Endothelial cell of umbilical vein (primary cell): ENCODE data around the gene DPEP3. TPM values are rescaled to one million over a fixed set of nuclear protein-coding genes. Genes with fewer than 3 reads are reported as not detected.

ENCODE experiments used
- BruUV-seq: library from RNA; stranded (reverse); fragments of 400-500 nt; replicated peaks from 2 replicates; lab custom pipeline; 2021; lab: Mats Ljungman, UMichigan
- CTCF ChIA-PET: fragments of 300-600, 350-600 bp; sonication (Branson Sonifier 250); formaldehyde crosslinking; loops from one replicate; lab custom pipeline; 2021; ENCODE audit warnings: antibody characterized with exemption, inconsistent platforms; lab: Charles Lee
- POLR2A ChIA-PET: fragments of 300-600, 350-600 bp; sonication (Branson Sonifier 250); formaldehyde crosslinking; loops from one replicate; lab custom pipeline; 2021; ENCODE audit warnings: antibody characterized with exemption, inconsistent platforms; lab: Charles Lee
- DNase-seq: peaks from one replicate; pipeline ENCODE4 v3.0.0-alpha.2; 2011; ENCODE audit warnings: low read depth, low spot score
- FAIRE-seq: peaks from 2 replicates; lab custom pipeline; 2011; peaks lifted over from hg19 to GRCh38; lab: Jason Lieb, UNC
- H2AFZ ChIP-seq: 2 replicates; pipeline ENCODE4 v1.6.0; 2012; ENCODE audit warnings: low read depth, low read length, control low read depth, inconsistent platforms
- H3K27ac ChIP-seq: 2 replicates; pipeline ENCODE4 v1.5.1; 2011; ENCODE audit warnings: low read depth, mild to moderate bottlenecking, control low read depth, low read length, moderate library complexity; ENCODE audit not compliant: insufficient read depth
- H3K27me3 ChIP-seq, 2 experiments: 2 replicates each; pipeline versions ENCODE4 v1.6.0 to v1.6.1; 2011; ENCODE audit warnings: low read length in 2 of 2, mixed read lengths in 1 of 2; ENCODE audit not compliant: control insufficient read depth in 2 of 2, insufficient read depth in 2 of 2
- H3K36me3 ChIP-seq, 2 experiments: 2 replicates in 1 of 2; 3 replicates in 1 of 2; pipeline ENCODE4 v1.5.1; 2011; ENCODE audit warnings: low read length in 2 of 2, mild to moderate bottlenecking in 1 of 2, moderate library complexity in 1 of 2; ENCODE audit not compliant: control insufficient read depth in 2 of 2, insufficient read depth in 2 of 2; ENCODE audit errors: extremely low read depth in 1 of 2
- H3K4me1 ChIP-seq: 3 replicates; pipeline ENCODE4 v1.5.1; 2011; ENCODE audit warnings: mild to moderate bottlenecking, low read length; ENCODE audit not compliant: control insufficient read depth, insufficient read depth; ENCODE audit errors: extremely low read depth
- H3K4me2 ChIP-seq: 2 replicates; pipeline ENCODE4 v1.6.1; 2011; ENCODE audit warnings: low read length, control low read depth, mixed read lengths; ENCODE audit not compliant: insufficient read depth
- H3K4me3 ChIP-seq, 3 experiments: fragments of 200-600 bp in 1 of 3; sonication (generic), shearing (Covaris generic) in 1 of 3; replicated peaks in 1 of 3; 2 replicates each; pipeline ENCODE4 v1.5.1; 2011 to 2016; ENCODE audit warnings: control low read depth in 3 of 3, low read length in 3 of 3, mild to moderate bottlenecking in 2 of 3, inconsistent platforms in 1 of 3, low read depth in 1 of 3, moderate library complexity in 1 of 3; ENCODE audit not compliant: insufficient read depth in 1 of 3
- H3K79me2 ChIP-seq: 2 replicates; pipeline ENCODE4 v1.6.0; 2012; ENCODE audit warnings: low read length, inconsistent platforms; ENCODE audit not compliant: control insufficient read depth, insufficient read depth
- H3K9ac ChIP-seq: replicated peaks from 2 replicates; pipeline ENCODE3; 2011; ENCODE audit warnings: low read length, control low read depth; ENCODE audit not compliant: insufficient read depth; ENCODE audit errors: extremely low read depth
- H3K9me1 ChIP-seq: replicated peaks from 3 replicates; pipeline ENCODE4 v1.6.0; 2011; ENCODE audit warnings: mild to moderate bottlenecking, low read length; ENCODE audit not compliant: control insufficient read depth, insufficient read depth; ENCODE audit errors: extremely low read depth
- H3K9me3 ChIP-seq: replicated peaks from 2 replicates; pipeline ENCODE4 v1.5.1; 2012; ENCODE audit warnings: low read length, inconsistent platforms; ENCODE audit not compliant: control insufficient read depth, insufficient read depth
- H4K20me1 ChIP-seq: replicated peaks from 2 replicates; pipeline ENCODE3; 2011; ENCODE audit warnings: mild to moderate bottlenecking, low read length; ENCODE audit not compliant: control insufficient read depth, insufficient read depth; ENCODE audit errors: extremely low read depth
- EZH2 ChIP-seq: IDR thresholded peaks from 2 replicates; pipeline ENCODE4 v1.6.1; 2012; ENCODE audit warnings: borderline replicate concordance, low read depth, mild to moderate bottlenecking, moderate library complexity, low read length, inconsistent platforms; ENCODE audit not compliant: severe bottlenecking
- FOS ChIP-seq: IDR thresholded peaks from 2 replicates; pipeline ENCODE4 v1.6.1; 2011; ENCODE audit warnings: mild to moderate bottlenecking, low read length, moderate library complexity, borderline replicate concordance; ENCODE audit not compliant: insufficient read depth
- GATA2 ChIP-seq: IDR thresholded peaks from 2 replicates; pipeline ENCODE4 v1.7.0; 2011; ENCODE audit warnings: low read depth, mild to moderate bottlenecking, moderate library complexity, mixed read lengths, low read length; ENCODE audit not compliant: insufficient read length, insufficient read depth
- JUN ChIP-seq: IDR thresholded peaks from 2 replicates; pipeline ENCODE4 v1.6.1; 2011; ENCODE audit warnings: borderline replicate concordance, low read depth; ENCODE audit not compliant: insufficient read length, insufficient read depth
- MAX ChIP-seq: IDR thresholded peaks from 2 replicates; pipeline ENCODE4 v1.6.1; 2011; ENCODE audit not compliant: insufficient read depth, insufficient read length
- MYC ChIP-seq: IDR thresholded peaks from one replicate; pipeline ENCODE4 v1.6.1; 2011; ENCODE audit warnings: mild to moderate bottlenecking, low read depth, low read length
- POLR2A ChIP-seq: IDR thresholded peaks from 2 replicates; pipeline ENCODE4 v1.6.1; 2012; ENCODE audit warnings: low read depth, mild to moderate bottlenecking, control low read depth, low read length
- POLR2AphosphoS5 ChIP-seq: IDR thresholded peaks from 2 replicates; pipeline ENCODE4 v1.6.1; 2012; ENCODE audit warnings: low read depth, mild to moderate bottlenecking, control low read depth, low read length, moderate library complexity; ENCODE audit not compliant: insufficient read depth
- dilution Hi-C: fragments of 300-500 bp; cut with MboI; formaldehyde crosslinking; loops from one replicate; pipeline ENCODE4 v1.15.0; 2019; ENCODE audit warnings: low sequenced_read_pairs; ENCODE audit not compliant: extremely low pct_ligation_motif_present
- intact Hi-C: fragments of 100-400 bp; cut with micrococcal nuclease; formaldehyde crosslinking; loops from one replicate; pipeline ENCODE4 v1.10.0; 2022
- polyA plus RNA-seq, 4 experiments: library from polyadenylated mRNA; depleted of rRNA in 3 of 4; stranded (reverse) in 3 of 4; unstranded in 1 of 4; fragments of >200 nt; gene quantifications; 2 replicates each; pipeline versions ENCODE4 v1.2.1 to v1.2.3, GENCODE V29; 2011 to 2012; ENCODE audit warnings: missing spikeins in 1 of 4
- total RNA-seq: library from RNA; stranded (reverse); gene quantifications from 2 replicates; pipeline ENCODE4 v1.2.3, GENCODE V29; 2021
- TF ChIP-seq, protein P1 (sequence below), 2 donors: IDR thresholded peaks; 1 replicate in 1 of 2; 2 replicates in 1 of 2; pipeline ENCODE4 v1.5.1; 2011; ENCODE audit warnings: low read length in 2 of 2, mild to moderate bottlenecking in 2 of 2, moderate library complexity in 2 of 2, control low read depth in 1 of 2, inconsistent platforms in 1 of 2, low read depth in 1 of 2; ENCODE audit not compliant: insufficient read depth in 1 of 2; ENCODE audit errors: extremely low read depth in 1 of 2

Gene DPEP3
- total and polyA plus RNA-seq, 2 donors (not counting 3 experiments of a cell fraction or from before 2014, with no cell fraction given), result 0.06 TPM; not detected in 1

- TF ChIP-seq EZH2 (no peak), MYC (no peak), POLR2AphosphoS5 (no peak)
- no peak overlapping the region for H3K9ac ChIP-seq
- no peaks in the 10 kb centered on the region for H4K20me1 ChIP-seq
- no peak overlapping the region for H3K4me2 ChIP-seq
- FAIRE-seq (no peak), DNase-seq (no peak)
- dilution Hi-C loops (no loop called here), intact Hi-C loops (no loop called here)
- no peak overlapping the region for H2AFZ ChIP-seq
- peaks cover 0 to 3% of the 10 kb centered on the region in 2 experiments for H3K27me3 ChIP-seq
- H3K79me2 ChIP-seq, result no peaks in the 10 kb centered on the region
- ChIA-PET CTCF (interaction anchor here (1.6 kb wide), 1 partner anchor 63 kb away, joined by 4 read pairs; no protein-coding TSS in a partner anchor), POLR2A (no interaction called here)
- no peaks in the 10 kb centered on the region for H3K9me3 ChIP-seq
- no peaks in the 10 kb centered on the region for H3K36me3 ChIP-seq
- no peak overlapping the region for H3K27ac ChIP-seq
- H3K4me1 ChIP-seq, result no peaks in the 10 kb centered on the region
- no peak overlapping the region for H3K4me3 ChIP-seq
- BruUV-seq, result no TSS peak
- no peaks in the 10 kb centered on the region for H3K9me1 ChIP-seq
Measured at GRCh38 chr16:67977469-67978227, 2.7 kb downstream of the DPEP3 start.

DNA sequence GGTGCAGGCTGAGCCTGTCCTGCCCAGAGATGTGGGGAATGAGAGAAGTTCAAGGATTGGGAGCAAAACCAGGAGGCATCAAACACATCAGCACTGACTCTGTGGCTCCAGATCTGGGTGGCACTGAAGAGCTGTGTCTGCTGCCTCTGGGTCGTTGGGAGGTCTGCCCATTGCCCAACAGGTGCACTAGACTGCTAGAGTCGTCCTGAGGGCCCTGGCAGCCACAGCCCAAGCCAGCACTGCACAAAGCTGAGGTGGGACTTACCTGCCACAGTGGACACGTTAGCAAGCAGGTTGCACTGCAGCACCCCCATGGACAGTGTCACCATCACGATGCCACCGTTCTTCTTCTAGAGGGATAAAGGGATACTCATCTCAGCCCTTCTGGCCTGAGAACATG lies 3.3 kb downstream of the DPEP3 start:
- H3K4me2 ChIP-seq, result no peak overlapping the region
- ChIA-PET CTCF (interaction anchor here (1.6 kb wide), 1 partner anchor 64 kb away, joined by 4 read pairs; no protein-coding TSS in a partner anchor), POLR2A (no interaction called here)
- no peaks in the 10 kb centered on the region for H3K79me2 ChIP-seq
- DNase-seq (no peak), FAIRE-seq (no peak)
- no TSS peak for BruUV-seq
- dilution Hi-C loops (no loop called here), intact Hi-C loops (no loop called here)
- H3K27ac ChIP-seq, result no peak overlapping the region
- H3K36me3 ChIP-seq, result no peaks in the 10 kb centered on the region
- H4K20me1 ChIP-seq, result no peaks in the 10 kb centered on the region
- peaks cover 0 to 3% of the 10 kb centered on the region in 2 experiments for H3K27me3 ChIP-seq
- H3K4me3 ChIP-seq, result no peak overlapping the region
- H3K9me3 ChIP-seq, result no peaks in the 10 kb centered on the region
- no peaks in the 10 kb centered on the region for H3K9me1 ChIP-seq
- no peak overlapping the region for H2AFZ ChIP-seq
- H3K9ac ChIP-seq, result no peak overlapping the region
- H3K4me1 ChIP-seq, result no peaks in the 10 kb centered on the region
- no peak for TF ChIP-seq FOS
- TF ChIP-seq EZH2, result no peak
- TF ChIP-seq MAX, result no peak
- no peak for TF ChIP-seq POLR2AphosphoS5
- no peak for TF ChIP-seq POLR2A
- no peak for TF ChIP-seq MYC
- no peak for TF ChIP-seq JUN
- TF ChIP-seq, protein P1, sequence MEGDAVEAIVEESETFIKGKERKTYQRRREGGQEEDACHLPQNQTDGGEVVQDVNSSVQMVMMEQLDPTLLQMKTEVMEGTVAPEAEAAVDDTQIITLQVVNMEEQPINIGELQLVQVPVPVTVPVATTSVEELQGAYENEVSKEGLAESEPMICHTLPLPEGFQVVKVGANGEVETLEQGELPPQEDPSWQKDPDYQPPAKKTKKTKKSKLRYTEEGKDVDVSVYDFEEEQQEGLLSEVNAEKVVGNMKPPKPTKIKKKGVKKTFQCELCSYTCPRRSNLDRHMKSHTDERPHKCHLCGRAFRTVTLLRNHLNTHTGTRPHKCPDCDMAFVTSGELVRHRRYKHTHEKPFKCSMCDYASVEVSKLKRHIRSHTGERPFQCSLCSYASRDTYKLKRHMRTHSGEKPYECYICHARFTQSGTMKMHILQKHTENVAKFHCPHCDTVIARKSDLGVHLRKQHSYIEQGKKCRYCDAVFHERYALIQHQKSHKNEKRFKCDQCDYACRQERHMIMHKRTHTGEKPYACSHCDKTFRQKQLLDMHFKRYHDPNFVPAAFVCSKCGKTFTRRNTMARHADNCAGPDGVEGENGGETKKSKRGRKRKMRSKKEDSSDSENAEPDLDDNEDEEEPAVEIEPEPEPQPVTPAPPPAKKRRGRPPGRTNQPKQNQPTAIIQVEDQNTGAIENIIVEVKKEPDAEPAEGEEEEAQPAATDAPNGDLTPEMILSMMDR (IDR thresholded peaks at IDR 0.05; ENCODE audit: extremely low read depth in 1 of 2, insufficient read depth in 1 of 2, low read depth in 1 of 2, low read length in 2 of 2), result no peak
- TF ChIP-seq GATA2, result no peak
